ENCODE measurements around the gene TMEM72. TPM values are rescaled to one million over a fixed set of nuclear protein-coding genes. Genes with fewer than 3 reads are reported as not detected.

The TMEM72 gene
- total RNA-seq, 2 donors from 2014 or later = not detected

DNA sequence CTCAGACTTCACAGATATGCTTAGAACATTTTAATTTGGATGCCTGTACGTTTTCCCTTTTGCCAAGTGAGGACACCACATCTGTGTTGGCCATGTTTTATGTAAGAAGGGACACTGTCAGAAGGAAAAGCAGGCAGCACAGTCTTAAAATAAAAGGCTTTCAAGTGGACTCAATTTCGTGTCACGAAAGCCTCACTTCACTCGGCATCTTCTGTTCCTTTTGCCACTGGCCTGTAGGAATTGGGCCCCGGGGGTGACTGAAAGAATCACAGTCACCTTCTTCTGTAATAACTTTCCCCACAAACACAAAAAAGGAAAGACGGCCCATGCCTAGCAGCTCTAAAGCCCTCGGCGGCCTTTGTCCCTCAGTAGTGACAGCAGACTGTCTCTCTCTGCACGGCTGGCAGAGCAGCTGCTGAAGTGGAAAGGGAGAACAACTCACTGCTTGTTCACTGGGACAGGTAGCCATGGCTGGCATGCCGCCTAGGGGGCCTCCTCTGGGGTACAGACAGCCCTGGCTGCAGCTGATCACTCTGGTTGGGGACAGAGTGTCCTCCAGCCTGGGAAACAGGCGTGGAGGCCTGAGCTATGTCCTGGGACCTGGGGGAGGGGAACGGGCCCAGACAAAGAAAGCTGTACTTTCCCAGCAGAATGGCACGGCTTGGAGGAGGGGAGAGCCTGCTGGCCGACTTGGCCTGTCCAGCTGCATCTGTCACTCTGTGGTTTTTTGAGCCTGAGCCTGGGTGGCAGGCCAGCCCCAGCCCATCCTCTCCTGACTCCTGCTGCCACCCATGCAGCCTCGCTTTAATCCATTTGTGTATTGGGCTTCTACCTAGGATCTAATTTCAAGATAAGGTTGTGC lies 52.9 kb downstream of the TMEM72 start:
- H3K27ac Mint-ChIP-seq = no peak overlapping the region
- ATAC-seq (no peak), DNase-seq (ENCODE audit: low spot score in 2 of 2) (no peak)
- no peaks in the 10 kb centered on the region for H3K36me3 Mint-ChIP-seq
- no peaks in the 10 kb centered on the region for H3K9me3 Mint-ChIP-seq

DNA sequence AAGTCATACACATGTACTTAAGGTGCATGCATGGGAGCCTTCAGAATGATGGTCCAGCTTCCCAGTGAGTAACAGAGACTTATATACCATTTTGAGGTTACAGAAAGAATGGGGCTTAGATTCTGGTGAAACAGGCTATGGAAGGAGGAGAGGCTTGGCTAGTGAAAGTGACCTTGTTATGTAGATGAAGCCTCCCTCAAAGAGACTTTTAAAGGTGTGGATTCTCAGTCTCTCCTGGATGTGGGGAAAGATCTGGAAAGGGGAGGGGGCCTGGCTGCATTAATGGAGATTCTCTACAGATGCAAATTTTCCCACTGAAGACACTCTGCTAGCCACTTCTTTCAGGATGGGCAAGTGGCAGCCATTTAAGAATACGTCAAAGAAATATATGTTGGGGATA lies 54.0 kb downstream of the TMEM72 start:
- DNase-seq (ENCODE audit: low spot score in 2 of 2) (no peak), ATAC-seq (no peak)
- H3K36me3 Mint-ChIP-seq = no peaks in the 10 kb centered on the region

DNA sequence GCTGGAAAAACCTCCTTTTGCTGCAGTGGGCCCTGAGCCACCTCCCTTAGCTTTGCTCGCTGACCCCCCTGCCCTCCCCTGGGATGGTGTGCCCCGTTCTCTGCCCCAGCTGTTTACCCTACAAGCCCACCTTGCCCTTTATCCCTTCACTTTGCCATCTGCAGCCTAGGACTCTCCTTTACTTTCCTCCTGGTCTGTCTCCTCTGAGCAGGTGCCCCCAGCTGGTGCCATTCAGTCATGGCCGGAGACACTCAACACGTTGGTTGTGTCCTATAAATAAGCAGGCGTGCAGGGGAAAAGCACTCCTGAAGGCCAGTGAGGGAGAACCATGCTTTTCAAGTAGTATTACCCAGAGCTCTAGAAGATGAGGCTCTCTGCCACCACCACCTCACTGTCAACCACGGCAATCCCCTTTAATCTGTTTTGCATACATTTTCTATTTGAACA lies 54.5 kb downstream of the TMEM72 start:
- no peak for DNase-seq (ENCODE audit: low spot score in 2 of 2)
- peak overlapping the region in 1 of 2 donors; percentile 40 for H3K27ac Mint-ChIP-seq
- ATAC-seq = peak in 1 of 2 donors; percentile 32
- H3K36me3 Mint-ChIP-seq = no peaks in the 10 kb centered on the region
- no peaks in the 10 kb centered on the region for H3K9me3 Mint-ChIP-seq

More for the DNA sequence above, 54.0 kb downstream of the TMEM72 start:
- Mint-ChIP-seq H3K9me3 (no peaks in the 10 kb centered on the region), H3K27ac (no peak overlapping the region)

DNA sequence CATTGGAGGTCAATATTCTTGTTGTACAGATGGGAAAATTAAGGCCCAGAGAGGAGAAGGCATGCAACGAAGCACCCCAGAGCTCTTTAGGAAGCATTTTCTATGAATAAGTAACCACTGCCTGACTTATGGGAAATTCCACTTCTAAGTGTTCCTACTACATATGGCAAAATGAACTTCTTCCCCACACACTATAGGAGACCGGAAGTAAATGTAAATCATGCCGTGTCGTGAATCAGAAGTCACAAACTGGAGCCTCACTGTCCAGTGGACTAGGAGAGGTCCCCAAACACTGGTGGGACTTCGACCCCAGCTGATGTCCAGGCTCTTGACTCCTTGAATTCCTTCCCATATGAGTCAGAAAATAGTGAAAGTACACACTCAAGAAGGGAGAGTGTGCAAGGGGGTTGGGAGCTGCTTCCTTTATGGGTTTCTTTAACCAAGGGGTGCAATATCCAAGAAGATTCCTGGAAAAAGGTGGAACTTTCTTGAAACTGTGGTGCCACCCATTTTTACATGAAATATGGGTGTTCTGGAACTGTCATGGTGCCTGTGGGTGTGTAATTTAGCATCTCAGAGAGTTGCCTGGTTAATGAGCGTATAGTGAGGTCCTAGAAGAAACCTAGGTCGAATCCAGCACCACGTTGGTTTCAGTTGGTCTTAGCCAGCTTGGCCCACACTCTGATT lies 55.1 kb downstream of the TMEM72 start:
- DNase-seq (ENCODE audit: low spot score in 2 of 2) (no peak), ATAC-seq (peak in 1 of 2 donors; percentile 39)
- H3K9me3 Mint-ChIP-seq = no peaks in the 10 kb centered on the region
- H3K27ac Mint-ChIP-seq = peak overlapping the region in 1 of 2 donors; percentile 36
- no peaks in the 10 kb centered on the region for H3K36me3 Mint-ChIP-seq

DNA sequence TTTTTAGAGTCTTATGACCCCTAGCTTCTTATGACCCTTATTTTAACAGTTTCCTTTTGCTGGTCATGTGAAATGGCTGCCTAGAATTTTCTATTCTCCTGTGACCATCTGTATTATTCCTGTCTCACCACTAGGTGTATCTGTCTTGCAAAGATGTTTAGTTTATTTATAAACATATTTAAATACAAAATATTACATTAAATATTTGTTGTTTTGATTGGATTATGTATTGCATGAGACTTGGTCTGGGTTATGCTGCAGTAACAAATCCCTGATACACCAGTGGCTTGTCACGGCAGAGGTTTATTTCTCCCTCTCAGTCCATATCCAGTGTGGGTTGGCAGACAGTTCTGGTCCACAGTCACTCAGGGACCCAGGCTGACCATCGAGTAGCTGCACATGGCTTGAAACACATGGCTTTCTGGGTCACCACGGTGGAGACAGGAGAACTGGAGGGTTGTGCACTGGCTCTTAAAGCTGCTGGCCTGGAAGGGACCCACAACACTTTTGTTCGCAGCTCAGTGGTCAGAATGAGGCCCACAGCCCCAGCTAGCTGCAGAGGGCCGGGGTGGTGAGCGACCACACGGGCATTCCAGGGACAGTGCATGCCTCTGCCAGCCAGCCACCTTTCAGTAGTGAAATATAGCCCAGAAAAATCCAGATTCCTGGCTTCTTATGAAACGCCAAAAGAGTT lies 55.8 kb downstream of the TMEM72 start:
- DNase-seq (ENCODE audit: low spot score in 2 of 2) = no peak
- H3K36me3 Mint-ChIP-seq = no peaks in the 10 kb centered on the region
- ATAC-seq = no peak
- no peaks in the 10 kb centered on the region for H3K9me3 Mint-ChIP-seq
- H3K27ac Mint-ChIP-seq = no peak overlapping the region

DNA sequence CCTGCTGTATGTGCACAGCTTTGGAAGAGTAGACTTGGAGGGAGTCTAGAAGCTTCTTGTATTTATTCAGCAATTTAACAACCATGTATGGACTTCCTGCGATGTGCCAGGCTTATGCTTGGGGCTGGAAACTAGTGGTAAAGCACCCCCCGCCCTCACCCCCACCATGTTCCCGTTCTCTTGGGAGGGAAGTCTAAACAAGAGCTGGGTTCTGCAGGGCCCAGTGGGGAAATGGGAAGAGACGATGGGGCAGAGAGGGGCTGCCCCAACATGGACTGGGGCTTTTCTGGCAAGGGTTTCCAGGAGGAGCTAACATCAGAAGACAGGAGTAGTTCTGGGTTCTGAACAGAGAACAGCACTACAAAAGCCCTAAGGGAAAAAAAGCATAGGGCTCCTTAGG lies 56.5 kb downstream of the TMEM72 start:
- ATAC-seq (peak; percentile 30 to 33), DNase-seq (ENCODE audit: low spot score in 2 of 2) (no peak)
- Mint-ChIP-seq H3K27ac (peak overlapping the region in 1 of 2 donors; percentile 2), H3K9me3 (no peaks in the 10 kb centered on the region), H3K36me3 (no peaks in the 10 kb centered on the region)

DNA sequence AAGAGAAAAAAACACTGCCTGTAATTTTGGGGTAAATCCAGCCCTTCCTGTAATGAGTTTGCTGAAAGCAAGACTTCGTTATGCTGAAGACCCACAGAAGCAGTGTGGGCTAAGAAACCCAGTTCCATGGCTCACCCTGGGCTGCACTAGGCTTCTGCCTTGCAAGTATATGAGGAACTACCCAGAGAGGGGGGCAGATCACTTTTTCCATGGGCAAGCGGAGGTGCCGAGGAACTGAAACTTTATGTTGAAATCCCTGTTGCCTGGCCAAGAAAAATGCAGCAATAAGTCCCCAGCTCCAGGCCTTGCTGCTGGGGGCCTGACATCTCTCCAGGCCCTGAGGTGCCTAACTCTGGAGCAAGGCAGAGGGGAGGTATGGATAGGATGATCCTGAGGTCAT lies 57.0 kb downstream of the TMEM72 start:
- Mint-ChIP-seq H3K27ac (peak overlapping the region in 1 of 2 donors; percentile 2), H3K9me3 (no peaks in the 10 kb centered on the region), H3K36me3 (no peaks in the 10 kb centered on the region)
- ATAC-seq = peak; percentile 39 to 56
- DNase-seq (ENCODE audit: low spot score in 2 of 2) = no peak

DNA sequence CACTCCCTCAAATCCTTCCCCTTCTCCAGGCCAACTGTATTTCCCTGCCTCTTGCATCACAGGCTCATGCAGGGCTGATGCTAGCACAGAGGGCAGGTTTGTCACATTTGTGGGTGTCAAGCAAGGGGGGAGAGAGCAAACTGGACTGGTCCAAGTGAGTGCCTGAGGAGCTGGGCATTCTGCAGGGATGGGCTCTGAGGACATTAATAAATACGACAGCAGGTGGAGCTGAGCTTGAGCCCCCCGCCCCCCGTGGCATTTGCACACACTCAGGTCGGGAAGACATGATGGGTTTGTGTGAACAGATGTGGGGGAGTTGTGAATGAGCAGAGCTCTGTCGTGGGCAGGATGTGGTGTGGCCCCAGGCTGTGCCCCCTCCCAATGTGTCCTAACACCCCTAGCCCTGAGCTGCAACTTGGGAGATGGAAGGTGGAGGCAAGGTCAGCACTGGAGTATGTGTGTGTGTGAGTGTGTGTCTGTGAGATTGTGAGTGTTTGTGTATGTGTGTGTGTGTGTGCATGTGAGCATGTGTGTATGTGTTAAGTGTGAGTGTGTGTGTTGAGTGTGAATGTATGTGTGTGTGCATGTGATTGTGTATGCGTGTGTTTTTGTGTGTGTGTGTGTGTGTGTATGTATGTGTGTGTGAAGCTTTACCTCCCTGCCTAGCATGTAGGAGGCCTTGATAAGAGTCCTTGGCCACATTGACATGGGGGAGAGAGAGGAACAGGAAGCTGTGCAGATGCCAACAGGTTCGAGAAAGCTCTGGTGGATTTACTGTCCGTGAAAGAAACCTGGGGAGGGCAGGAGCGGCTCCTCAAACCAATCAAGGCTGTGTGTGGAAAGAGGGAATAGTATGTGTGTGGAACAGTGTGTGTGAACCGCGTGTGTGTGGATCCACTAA lies 57.6 kb downstream of the TMEM72 start:
- DNase-seq (ENCODE audit: low spot score in 2 of 2) = no peak
- H3K27ac Mint-ChIP-seq = peak overlapping the region in 1 of 2 donors; percentile 2

DNA sequence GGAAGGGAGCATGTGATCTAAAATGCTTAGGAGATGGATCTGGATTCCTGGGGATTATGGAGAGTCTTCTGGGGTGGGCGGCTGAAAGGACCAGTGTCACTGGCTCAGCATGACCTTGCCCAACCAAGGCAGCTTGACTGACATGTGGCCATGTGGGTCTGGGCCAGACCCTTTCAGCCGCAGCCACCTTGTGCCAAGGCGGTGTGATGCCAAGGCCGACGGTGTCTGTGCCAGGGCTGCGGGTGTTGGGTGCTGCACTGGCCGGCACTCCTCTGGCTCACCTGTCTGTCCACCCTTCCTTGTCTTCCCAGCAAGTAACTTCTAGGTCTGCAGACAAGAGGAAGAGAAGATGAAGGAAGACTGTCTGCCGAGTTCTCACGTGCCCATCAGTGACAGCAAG lies 58.7 kb downstream of the TMEM72 start:
- DNase-seq (ENCODE audit: low spot score in 2 of 2) = no peak
- no peak for ATAC-seq
- Mint-ChIP-seq H3K27ac (no peak overlapping the region), H3K9me3 (no peaks in the 10 kb centered on the region), H3K36me3 (no peaks in the 10 kb centered on the region)

More for the DNA sequence above, 57.6 kb downstream of the TMEM72 start:
- no peaks in the 10 kb centered on the region for H3K9me3 Mint-ChIP-seq
- peak; percentile 27 to 34 for ATAC-seq
- no peaks in the 10 kb centered on the region for H3K36me3 Mint-ChIP-seq

DNA sequence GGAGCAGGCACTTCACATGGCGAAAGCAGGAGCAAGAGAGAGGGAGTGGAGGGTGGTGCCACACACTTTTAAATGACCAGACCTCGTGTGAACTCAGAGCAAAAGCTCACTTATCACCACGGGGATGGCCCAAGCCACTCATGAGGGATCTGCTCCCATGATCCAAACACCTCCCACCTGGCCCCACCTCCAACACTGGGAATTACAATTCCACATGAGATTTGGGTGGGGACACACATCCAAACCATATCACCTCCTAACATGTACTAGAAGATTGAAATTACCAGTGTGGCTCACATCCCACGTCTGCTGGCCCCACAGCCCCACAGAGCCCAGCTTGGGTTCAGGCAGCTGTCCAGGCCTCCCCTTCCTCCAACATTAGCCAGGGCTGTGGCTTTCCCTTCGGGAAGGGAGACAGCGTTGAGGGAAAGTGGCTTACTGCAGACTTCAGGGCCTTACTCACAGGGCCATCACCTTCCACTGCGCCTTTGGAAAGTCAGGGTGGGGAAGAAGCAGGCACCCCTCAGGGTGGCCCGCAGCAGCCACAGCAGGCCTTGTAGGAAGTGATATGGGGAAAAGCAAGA lies 59.8 kb downstream of the TMEM72 start:
- ATAC-seq (no peak), DNase-seq (ENCODE audit: low spot score in 2 of 2) (no peak)
- Mint-ChIP-seq H3K36me3 (no peaks in the 10 kb centered on the region), H3K9me3 (no peaks in the 10 kb centered on the region), H3K27ac (no peak overlapping the region)

DNA sequence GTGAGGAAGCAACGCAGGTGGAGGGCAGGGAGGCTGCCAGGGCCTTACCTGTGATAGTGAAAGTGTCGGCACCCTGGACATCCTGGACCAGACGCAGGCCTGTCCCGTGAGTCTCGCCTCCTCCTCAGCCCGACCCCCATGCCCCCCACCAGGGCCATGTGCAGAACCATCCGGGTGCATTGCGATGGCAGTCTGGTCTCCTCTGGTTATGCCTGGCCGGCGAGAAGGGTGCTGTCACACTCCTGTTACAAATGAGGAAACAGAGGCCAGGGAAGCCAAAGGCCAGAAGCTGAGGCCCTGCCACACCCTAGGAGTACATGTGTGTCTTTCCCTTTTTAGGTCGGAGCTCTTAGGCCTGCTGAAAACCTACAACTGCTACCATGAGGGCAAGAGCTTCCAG lies 60.3 kb downstream of the TMEM72 start:
- ATAC-seq = no peak
- no peaks in the 10 kb centered on the region for H3K9me3 Mint-ChIP-seq
- no peak for DNase-seq (ENCODE audit: low spot score in 2 of 2)
- H3K27ac Mint-ChIP-seq = no peak overlapping the region
- no peaks in the 10 kb centered on the region for H3K36me3 Mint-ChIP-seq

DNA sequence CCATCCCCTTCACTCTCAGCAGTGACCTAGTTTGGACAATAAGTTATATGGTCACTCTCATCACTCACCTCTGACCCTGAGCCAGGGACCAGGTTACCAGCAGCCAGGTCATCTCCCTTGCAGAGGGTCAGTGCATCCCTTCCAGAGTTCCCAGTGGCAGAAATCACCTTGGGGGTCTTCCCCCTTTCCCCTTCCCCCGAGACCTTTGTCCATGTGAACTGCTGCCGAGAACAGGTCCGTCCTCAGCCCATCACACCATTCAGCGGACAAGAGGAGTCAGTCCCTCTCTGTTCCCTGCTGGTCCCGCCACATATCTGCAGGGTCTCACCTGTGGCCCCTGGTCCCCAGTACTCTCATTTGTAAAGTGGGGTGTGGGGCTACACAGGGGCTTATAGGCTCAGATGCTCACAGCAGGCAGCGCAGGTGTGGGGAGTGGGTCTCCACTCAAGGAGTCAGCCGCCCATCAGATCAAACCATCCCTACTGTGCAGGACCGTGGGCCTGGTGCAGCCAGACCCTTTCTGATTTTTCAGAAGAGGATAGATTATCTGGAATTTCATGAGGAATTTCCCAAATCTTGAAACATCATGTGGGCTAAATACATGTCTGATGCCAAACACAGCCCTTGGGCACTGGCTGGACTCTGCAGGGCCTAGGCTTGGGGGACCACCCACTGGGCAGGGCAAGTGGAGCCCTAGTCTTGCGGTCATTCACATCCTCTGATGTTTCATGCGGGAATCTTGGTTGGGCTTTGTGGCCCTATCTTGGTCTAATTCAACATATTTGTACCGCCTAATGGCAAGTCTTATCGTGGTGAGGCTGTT lies 61.0 kb downstream of the TMEM72 start:
- no peaks in the 10 kb centered on the region for H3K36me3 Mint-ChIP-seq
- H3K27ac Mint-ChIP-seq = peak overlapping the region in 1 of 2 donors; percentile 68
- DNase-seq (ENCODE audit: low spot score in 2 of 2) (no peak), ATAC-seq (no peak)
- no peaks in the 10 kb centered on the region for H3K9me3 Mint-ChIP-seq

DNA sequence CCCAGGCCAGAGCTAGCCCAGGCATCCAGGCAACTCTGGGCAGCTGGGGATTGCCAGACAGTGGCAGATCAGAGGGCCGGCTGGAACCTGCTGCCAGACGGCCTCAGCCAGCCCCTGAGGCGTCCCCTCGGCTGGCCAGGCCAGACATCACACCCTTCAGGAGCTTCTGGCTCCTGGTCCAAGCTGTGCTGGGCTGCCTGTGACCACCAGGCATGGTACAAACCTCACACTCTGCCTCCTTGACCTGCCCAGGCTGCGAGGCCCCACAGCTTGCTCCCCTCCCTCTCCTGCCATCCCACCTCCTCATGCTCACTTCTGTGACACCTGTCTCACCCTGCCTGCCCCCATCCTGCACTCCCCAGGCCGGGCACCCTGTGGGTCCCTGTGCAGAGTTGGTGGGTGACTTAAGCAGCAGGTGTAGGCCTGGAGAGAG lies 61.8 kb downstream of the TMEM72 start:
- DNase-seq (ENCODE audit: low spot score in 2 of 2) = no peak
- no peak for ATAC-seq
- no peak overlapping the region for H3K27ac Mint-ChIP-seq
- no peaks in the 10 kb centered on the region for H3K9me3 Mint-ChIP-seq
- H3K36me3 Mint-ChIP-seq = no peaks in the 10 kb centered on the region

DNA sequence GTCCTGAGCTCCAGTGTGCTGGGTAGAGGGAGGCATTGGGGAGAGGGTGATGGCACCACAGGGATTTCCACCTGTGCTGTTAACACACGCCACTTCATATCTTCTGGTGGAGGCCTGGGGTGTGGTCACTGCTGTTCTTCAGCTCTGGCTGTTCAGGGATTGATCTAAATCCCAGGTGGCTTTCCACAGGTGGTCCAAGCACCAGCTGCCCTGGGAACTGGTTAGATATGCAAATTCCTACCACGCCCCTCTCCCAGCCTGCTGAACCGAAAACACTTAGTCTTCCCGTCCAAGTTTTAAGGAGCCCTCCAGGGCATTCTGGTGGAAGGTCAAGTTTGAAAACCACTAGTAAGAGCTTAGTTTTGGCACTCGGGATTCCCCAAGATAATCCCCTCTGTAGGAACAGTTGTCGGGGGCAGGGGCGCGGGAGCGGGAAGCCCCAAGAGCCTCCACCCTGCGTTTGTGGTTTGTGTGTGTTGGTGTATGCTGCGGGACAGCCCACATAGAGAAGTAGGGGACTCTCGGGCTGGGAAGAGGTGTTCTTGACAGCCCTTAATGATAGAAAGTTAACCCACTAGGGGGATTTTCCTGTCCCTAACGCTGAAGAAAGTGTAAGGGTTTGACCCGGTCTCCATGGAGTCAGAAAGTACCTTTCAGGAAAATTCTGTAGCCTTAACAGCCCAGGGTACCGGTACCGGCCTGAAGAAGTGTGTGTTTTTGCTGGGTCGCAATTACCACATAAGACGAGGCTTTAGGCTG lies 62.4 kb downstream of the TMEM72 start:
- H3K36me3 Mint-ChIP-seq = no peaks in the 10 kb centered on the region
- H3K9me3 Mint-ChIP-seq = no peaks in the 10 kb centered on the region
- ATAC-seq (peak in 1 of 2 donors; percentile 13), DNase-seq (ENCODE audit: low spot score in 2 of 2) (no peak)
- no peak overlapping the region for H3K27ac Mint-ChIP-seq

Data from activated naive CD4-positive, alpha-beta T cell treated with anti-CD3 and anti-CD28 coated beads, Interleukin-2, amount 50 U/mL, for 72 hours (primary cell).